H7 (cell line): ENCODE data around the gene THAP7. TPM values are rescaled to one million over a fixed set of nuclear protein-coding genes. Genes with fewer than 3 reads are reported as not detected.
A peak's percentile ranks its signal among the peaks of the same experiment; 100 is the strongest.

ENCODE experiments used
- DNase-seq: peaks from one replicate; pipeline ENCODE4 v3.0.0; 2012
- H3K27me3 ChIP-seq: 2 replicates; pipeline ENCODE4 v1.6.0; 2011; ENCODE audit warnings: mild to moderate bottlenecking, low read length; ENCODE audit not compliant: control insufficient read depth, insufficient read depth
- H3K36me3 ChIP-seq: replicated peaks from 2 replicates; pipeline ENCODE4 v1.5.1; 2011; ENCODE audit warnings: low read length; ENCODE audit not compliant: control insufficient read depth, insufficient read depth
- H3K4me3 ChIP-seq: 2 replicates; pipeline ENCODE4 v1.5.1; 2011; ENCODE audit warnings: low read depth, mild to moderate bottlenecking, control low read depth, low read length, moderate library complexity; ENCODE audit not compliant: insufficient read depth
- total RNA-seq: library from RNA; depleted of rRNA; stranded (reverse); fragments of >200 nt; shearing (Covaris generic); gene quantifications from 2 replicates; pipeline ENCODE4 v1.2.3, GENCODE V29; 2014

Gene THAP7
- total RNA-seq, 1 experiment from 2014 or later = 42.7 TPM

DNA sequence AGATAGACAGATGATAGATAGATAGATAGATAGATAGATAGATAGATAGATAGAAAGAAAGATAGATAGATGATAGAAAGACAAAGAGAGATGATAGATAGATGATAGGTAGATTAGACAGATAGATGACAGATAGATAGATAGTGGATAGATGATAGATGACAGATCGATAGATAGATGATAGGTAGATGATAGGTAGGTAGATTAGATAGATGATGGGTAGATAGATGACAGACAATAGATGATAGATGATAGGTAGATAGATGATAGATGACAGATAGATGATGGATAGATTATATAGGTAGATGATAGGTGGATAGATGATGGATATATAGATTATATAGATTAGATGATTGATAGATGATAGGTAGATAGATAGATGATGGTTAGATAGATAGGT is 15.6 kb downstream of the THAP7 start:
- DNase-seq = no peak
- Histone ChIP-seq H3K4me3 (no peak overlapping the region), H3K36me3 (peaks cover 3% of the 10 kb centered on the region), H3K27me3 (no peaks in the 10 kb centered on the region; the same call in 1 of the 2 replicates)

GRCh38 chr22:20985720-20986119 is 16.2 kb downstream of the THAP7 start:
- Histone ChIP-seq H3K4me3 (no peak overlapping the region), H3K27me3 (no peaks in the 10 kb centered on the region; the same call in 1 of the 2 replicates), H3K36me3 (peaks cover 3% of the 10 kb centered on the region)
- no peak for DNase-seq

GRCh38 chr22:20983081-20983771 is 18.7 kb downstream of the THAP7 start:
- DNase-seq = no peak
- H3K36me3 ChIP-seq = peaks cover 3% of the 10 kb centered on the region
- peaks cover 11% of the 10 kb centered on the region for H3K27me3 ChIP-seq
- peak overlapping the region; percentile 89 for H3K4me3 ChIP-seq

DNA sequence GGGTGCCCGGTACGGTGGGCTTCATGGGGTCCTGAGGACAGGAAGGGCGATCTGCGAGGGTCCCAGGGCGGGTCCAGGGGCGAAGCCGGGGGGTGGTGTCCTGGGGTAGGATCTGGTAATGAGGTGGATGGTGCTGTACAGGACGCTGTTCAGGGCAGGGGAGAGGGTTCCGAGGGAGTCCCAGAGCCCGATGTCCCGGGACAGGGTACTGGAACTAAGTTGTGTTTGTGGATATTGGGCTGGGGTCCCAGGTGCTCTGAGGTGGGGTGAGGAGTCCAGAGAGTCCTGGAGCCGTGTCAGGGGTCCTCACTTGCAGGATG is 19.4 kb downstream of the THAP7 start:
- H3K27me3 ChIP-seq = peaks cover 11% of the 10 kb centered on the region
- H3K4me3 ChIP-seq = peak overlapping the region; percentile 89
- H3K36me3 ChIP-seq = peaks cover 3% of the 10 kb centered on the region
- peak; percentile 76 for DNase-seq

DNA sequence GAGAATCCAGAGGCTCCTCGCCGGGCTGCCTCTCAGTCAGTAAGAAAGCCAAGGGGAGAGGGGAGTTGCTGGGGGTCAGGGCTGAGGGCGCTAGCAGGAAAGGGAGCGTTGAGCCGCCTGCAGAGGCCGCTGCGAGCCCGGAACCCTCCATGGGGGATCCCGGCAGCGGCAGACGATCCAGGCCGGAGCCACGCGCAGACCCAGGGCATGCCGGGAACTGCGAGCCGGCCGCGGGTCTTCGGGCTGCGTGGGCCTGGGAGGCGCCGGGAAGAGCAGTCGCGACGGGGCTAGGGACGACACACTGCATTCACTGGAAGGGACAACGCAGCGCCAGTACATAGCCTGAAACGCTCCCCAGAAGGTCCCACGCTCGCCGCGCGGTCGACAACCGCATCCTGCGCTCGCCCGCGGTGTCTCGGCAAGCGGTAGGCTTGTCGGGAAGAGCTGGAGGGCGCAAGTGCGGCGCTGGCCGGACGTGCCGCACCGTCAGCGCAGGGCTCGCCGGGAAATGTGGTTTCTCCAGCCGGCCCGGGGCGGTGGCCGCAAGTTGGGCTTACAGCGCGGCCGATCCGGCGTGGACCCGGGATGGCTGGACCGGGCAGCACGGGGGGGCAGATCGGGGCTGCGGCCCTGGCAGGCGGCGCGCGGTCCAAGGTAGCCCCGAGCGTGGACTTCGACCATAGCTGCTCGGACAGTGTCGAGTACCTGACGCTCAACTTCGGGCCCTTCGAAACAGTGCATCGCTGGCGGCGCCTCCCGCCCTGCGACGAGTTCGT is 19.9 kb downstream of the THAP7 start, which contains the start of gene LZTR1:
Gene LZTR1, plus strand, starts transcription at position 511 of the 776 bp plus-strand sequence. Its CDS starts 75 bp downstream, at position 586.
- H3K36me3 ChIP-seq = peaks cover 3% of the 10 kb centered on the region
- peak within 1 kb of the TSS; percentile 89 for H3K4me3 ChIP-seq
- peak; percentile 93 for DNase-seq
- peaks cover 11% of the 10 kb centered on the region for H3K27me3 ChIP-seq

GRCh38 chr22:20980938-20981722 is 20.8 kb downstream of the THAP7 start:
- peak overlapping the region; percentile 89 for H3K4me3 ChIP-seq
- H3K36me3 ChIP-seq = peaks cover 3% of the 10 kb centered on the region
- DNase-seq = no peak
- H3K27me3 ChIP-seq = peaks cover 11% of the 10 kb centered on the region

DNA sequence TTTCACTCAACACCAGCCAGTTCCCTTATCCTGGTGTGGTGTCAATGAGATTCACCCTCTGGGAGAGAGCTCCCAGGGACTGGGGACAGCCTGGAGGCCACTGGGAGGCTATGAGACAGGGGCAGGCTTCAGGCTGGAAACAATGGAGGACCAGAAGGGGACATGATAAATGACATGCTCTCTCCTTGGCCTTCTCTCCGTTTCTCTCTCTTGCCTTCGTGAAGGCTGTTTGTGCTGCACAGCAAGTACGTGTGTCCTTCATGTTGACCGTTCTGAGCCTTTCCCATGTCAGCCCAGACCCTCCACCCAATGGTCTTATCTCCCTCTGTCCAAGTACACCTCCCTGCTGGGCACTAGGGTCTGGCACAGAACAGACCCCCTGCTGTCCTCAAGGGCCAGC is 21.4 kb downstream of the THAP7 start:
- peaks cover 11% of the 10 kb centered on the region for H3K27me3 ChIP-seq
- H3K36me3 ChIP-seq = peaks cover 1% of the 10 kb centered on the region
- no peak for DNase-seq
- no peak overlapping the region for H3K4me3 ChIP-seq

DNA sequence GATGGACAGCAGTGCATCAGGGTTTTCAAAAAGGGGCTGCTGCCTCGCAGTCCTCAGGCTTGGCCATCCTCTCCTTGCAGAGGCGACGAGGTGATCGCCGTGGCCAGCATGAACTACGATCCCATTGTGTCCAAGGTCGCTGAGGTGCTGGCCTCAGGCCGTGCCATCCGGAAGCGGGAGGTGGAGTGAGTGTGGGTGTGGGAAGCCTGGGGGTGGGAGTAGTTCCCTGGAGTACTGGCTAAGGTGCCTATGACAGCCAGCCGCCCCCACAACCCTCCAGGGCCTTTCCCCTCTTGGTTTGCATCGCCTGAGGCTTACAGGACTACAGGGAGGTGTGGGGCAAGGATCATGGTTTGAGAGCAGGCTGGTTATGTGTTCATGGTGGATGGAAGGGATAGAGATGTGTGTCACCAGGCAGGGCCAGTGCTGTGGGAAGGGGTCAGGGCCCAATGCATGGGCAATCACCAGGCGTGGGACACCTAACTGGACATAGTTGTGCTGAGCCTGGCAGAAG is 21.9 kb downstream of the THAP7 start:
- DNase-seq = no peak
- Histone ChIP-seq H3K4me3 (peak overlapping the region; percentile 50), H3K27me3 (peaks cover 11% of the 10 kb centered on the region), H3K36me3 (peaks cover 1% of the 10 kb centered on the region; the same call in 1 of the 2 replicates)

DNA sequence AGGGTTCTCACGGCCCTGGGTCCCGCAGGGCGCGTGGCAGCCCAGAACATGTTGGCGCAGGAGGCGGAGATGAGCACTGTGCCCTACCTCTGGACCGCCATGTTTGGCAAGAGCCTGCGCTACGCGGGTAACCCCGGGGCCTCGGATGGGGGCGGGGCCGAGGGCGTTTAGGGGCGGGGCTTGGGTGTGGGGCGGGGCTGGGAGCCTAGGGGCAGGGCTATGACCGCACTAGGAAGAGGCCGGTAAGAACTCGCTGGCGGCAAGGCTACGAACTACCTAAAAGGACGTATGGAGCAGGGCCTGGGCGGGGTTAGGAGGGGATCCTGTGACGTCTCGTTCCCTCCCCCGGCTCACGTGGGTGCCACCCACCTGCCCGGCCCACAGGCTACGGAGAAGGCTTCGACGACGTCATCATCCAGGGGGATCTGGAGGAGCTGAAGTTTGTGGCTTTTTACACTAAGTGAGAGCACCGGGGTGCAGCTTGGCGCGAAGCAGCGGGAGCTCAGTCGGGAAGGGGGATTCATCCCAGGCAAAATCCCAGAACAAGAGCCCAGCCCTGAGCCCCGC is 22.6 kb downstream of the THAP7 start:
- peak; percentile 99 for DNase-seq
- Histone ChIP-seq H3K36me3 (peaks cover 1% of the 10 kb centered on the region; the same call in 1 of the 2 replicates), H3K4me3 (peak overlapping the region; percentile 50), H3K27me3 (peaks cover 11% of the 10 kb centered on the region)

DNA sequence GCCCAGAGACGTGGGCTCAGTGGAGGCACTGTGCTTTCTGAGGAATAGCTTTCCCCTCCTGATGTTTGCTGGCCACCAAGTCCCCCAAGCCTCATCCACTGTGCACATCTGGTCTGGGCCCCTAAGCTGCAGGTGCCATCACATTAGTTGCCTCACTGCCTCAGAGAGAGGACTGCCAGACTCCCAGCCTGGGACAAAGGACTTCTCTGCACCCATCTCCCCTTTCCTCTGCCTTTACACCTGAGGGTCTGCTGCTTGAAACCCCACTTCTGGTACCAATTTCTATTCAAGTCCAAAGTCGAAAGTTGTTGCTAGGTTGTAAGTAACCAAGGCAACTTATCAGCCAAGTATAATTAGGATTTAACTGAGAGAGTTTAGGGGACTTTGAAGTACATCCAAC is 23.5 kb downstream of the THAP7 start:
- Histone ChIP-seq H3K4me3 (no peak overlapping the region), H3K36me3 (no peaks in the 10 kb centered on the region), H3K27me3 (peaks cover 11% of the 10 kb centered on the region)
- no peak for DNase-seq

- no peak for DNase-seq
- peaks cover 11% of the 10 kb centered on the region for H3K27me3 ChIP-seq
- H3K4me3 ChIP-seq = no peak overlapping the region
- H3K36me3 ChIP-seq = no peaks in the 10 kb centered on the region
These were observed 24.3 kb downstream of the THAP7 start for GRCh38 chr22:20977516-20978170.

DNA sequence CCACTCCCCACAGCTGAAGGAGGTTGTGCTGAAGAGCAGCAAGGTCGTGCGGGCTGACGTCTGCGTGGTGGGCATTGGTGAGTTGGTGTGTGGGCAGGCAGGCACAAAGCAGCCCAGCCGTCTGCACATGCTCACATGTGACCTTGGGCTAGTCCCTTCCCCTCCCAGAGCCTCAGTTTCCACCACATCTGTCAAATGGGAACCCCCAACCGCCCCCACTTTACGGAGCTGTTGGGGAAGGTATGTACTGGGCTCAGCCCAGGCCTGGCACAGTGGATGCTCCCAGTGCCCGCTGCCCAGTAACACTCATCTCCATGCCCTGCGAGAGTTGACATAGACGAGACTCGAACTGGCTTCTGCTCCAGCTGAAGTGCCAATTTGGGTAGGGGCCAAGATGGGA is 24.9 kb downstream of the THAP7 start:
- no peak for DNase-seq
- Histone ChIP-seq H3K4me3 (no peak overlapping the region), H3K36me3 (no peaks in the 10 kb centered on the region), H3K27me3 (peaks cover 11% of the 10 kb centered on the region)

- no peak overlapping the region for H3K4me3 ChIP-seq
- no peaks in the 10 kb centered on the region for H3K36me3 ChIP-seq
- H3K27me3 ChIP-seq = peaks cover 11% of the 10 kb centered on the region
- DNase-seq = no peak
These were observed 25.5 kb downstream of the THAP7 start for GRCh38 chr22:20976291-20976877.
